ENCODE measurements around the gene TUBB. TPM values are rescaled to one million over a fixed set of nuclear protein-coding genes. Genes with fewer than 3 reads are reported as not detected.
A peak's percentile ranks its signal among the peaks of the same experiment; 100 is the strongest.

Gene TUBB
- total and polyA plus RNA-seq, 2 donors (not counting 3 experiments of a cell fraction or from before 2014, with no cell fraction given): 1,276 to 1,408 TPM

- Histone ChIP-seq H3K9me1 (replicated peaks; ENCODE audit: control insufficient read depth, extremely low read depth, insufficient read depth, low read length) (no peaks in the 10 kb centered on the region), H3K4me2 (ENCODE audit: insufficient read depth, low read length) (no peak overlapping the region), H3K9ac (replicated peaks; ENCODE audit: extremely low read depth, insufficient read depth, low read length) (no peak overlapping the region), H4K20me1 (replicated peaks; ENCODE audit: control insufficient read depth, extremely low read depth, insufficient read depth, low read length) (no peaks in the 10 kb centered on the region), H2AFZ (ENCODE audit: low read depth, low read length) (no peak overlapping the region), H3K4me1 (ENCODE audit: control insufficient read depth, extremely low read depth, insufficient read depth, low read length) (peaks cover 2% of the 10 kb centered on the region), H3K27ac (ENCODE audit: insufficient read depth, low read depth, low read length) (no peak overlapping the region), H3K36me3 (ENCODE audit: control insufficient read depth in 2 of 2, extremely low read depth in 1 of 2, insufficient read depth in 2 of 2, low read length in 2 of 2) (peaks cover 3 to 17% of the 10 kb centered on the region in 2 experiments), H3K27me3 (ENCODE audit: control insufficient read depth in 2 of 2, insufficient read depth in 2 of 2, low read length in 2 of 2) (no peaks in the 10 kb centered on the region), H3K9me3 (replicated peaks; ENCODE audit: control insufficient read depth, insufficient read depth, low read length) (no peaks in the 10 kb centered on the region), H3K79me2 (ENCODE audit: control insufficient read depth, insufficient read depth, low read length) (peaks cover under 1% of the 10 kb centered on the region), H3K4me3 (replicated peaks in 1 of 3; ENCODE audit: insufficient read depth in 1 of 3, low read depth in 1 of 3, low read length in 3 of 3) (no peak overlapping the region)
- intact Hi-C loops (cut with micrococcal nuclease): loop anchor here (5.0 kb wide), 1 partner anchor 189 kb away; no protein-coding TSS in a partner anchor
- ChIA-PET CTCF (interaction anchor here (0.5 to 4.7 kb wide), 72 partner anchors 9 to 359 kb away, joined by 3 to 184 read pairs (median 5); partner anchors contain the start of genes ABCF1, ATAT1, DDR1 and DHX16), POLR2A (interaction anchor here (0.6 to 1.0 kb wide), 4 partner anchors 9 to 116 kb away, joined by 3 to 8 read pairs (median 3); partner anchors contain the start of gene IER3)
- peak; percentile 77 for FAIRE-seq
- no TSS peak for BruUV-seq (replicated peaks)
- TF ChIP-seq JUN (IDR thresholded peaks at IDR 0.05; ENCODE audit: borderline replicate concordance, insufficient read depth, insufficient read length, low read depth) (no peak), MAX (IDR thresholded peaks at IDR 0.05; ENCODE audit: insufficient read depth, insufficient read length) (no peak), MYC (IDR thresholded peaks at IDR 0.05; ENCODE audit: low read depth, low read length) (no peak), CTCF (IDR thresholded peaks at IDR 0.05; ENCODE audit: extremely low read depth in 1 of 2, insufficient read depth in 1 of 2, low read depth in 1 of 2, low read length in 2 of 2) (peak; percentile 75 to 85), EZH2 (IDR thresholded peaks at IDR 0.05; ENCODE audit: borderline replicate concordance, low read depth, low read length, severe bottlenecking) (no peak), POLR2AphosphoS5 (IDR thresholded peaks at IDR 0.05; ENCODE audit: insufficient read depth, low read depth, low read length) (peak; percentile 40), POLR2A (IDR thresholded peaks at IDR 0.05; ENCODE audit: low read depth, low read length) (no peak), GATA2 (IDR thresholded peaks at IDR 0.05; ENCODE audit: insufficient read depth, insufficient read length, low read depth, low read length) (no peak), FOS (IDR thresholded peaks at IDR 0.05; ENCODE audit: borderline replicate concordance, insufficient read depth, low read length) (no peak)
- dilution Hi-C loops (cut with MboI; ENCODE audit: extremely low pct_ligation_motif_present, low sequenced_read_pairs): loop anchor here (25.0 kb wide), 1 partner anchor 156 kb away; the partner anchor contains the start of gene DDR1
- DNase-seq (ENCODE audit: low read depth, low spot score): peak; percentile 83
Observed at GRCh38 chr6:30730601-30731435, 10.7 kb downstream of the TUBB start.
